Panc1 (cell line): ENCODE results near the gene ARFIP1. TPM values are rescaled to one million over a fixed set of nuclear protein-coding genes. Genes with fewer than 3 reads are reported as not detected.

ENCODE experiments used
- ATAC-seq: fragments of 200-7000 bp; cut with Tn5 transposase; 2 replicates; pipeline ENCODE4 v1.9.1; 2020; ENCODE audit warnings: mild to moderate bottlenecking, moderate library complexity
- BruUV-seq: library from RNA; stranded (reverse); fragments of 400-500 nt; replicated peaks from 2 replicates; lab custom pipeline; 2021; lab: Mats Ljungman, UMichigan
- CTCF ChIA-PET: fragments of 300-600 bp; sonication (Branson Sonifier 250); formaldehyde crosslinking; loops from one replicate; lab custom pipeline; 2022; ENCODE audit warnings: antibody characterized with exemption; lab: Charles Lee
- POLR2A ChIA-PET: fragments of 300-600 bp; sonication (Branson Sonifier 250); formaldehyde crosslinking; loops from one replicate; lab custom pipeline; 2022; ENCODE audit warnings: antibody characterized with exemption; lab: Charles Lee
- DNase-seq: peaks from one replicate; pipeline ENCODE4 v3.0.0-alpha.2; 2010; ENCODE audit warnings: low read depth, low spot score
- H3K27ac ChIP-seq: 2 replicates; pipeline ENCODE4 v1.5.1; 2011; ENCODE audit warnings: mild to moderate bottlenecking, low read length, inconsistent platforms
- H3K27me3 ChIP-seq: fragments of 200-500 bp; sonication (Bioruptor generic); 2 replicates; pipeline ENCODE4 v1.6.0; 2014; ENCODE audit warnings: low read length, inconsistent platforms; ENCODE audit not compliant: control insufficient read depth, insufficient read depth
- H3K36me3 ChIP-seq: fragments of 200-500 bp; sonication (Bioruptor generic); 2 replicates; pipeline ENCODE4 v1.5.1; 2014; ENCODE audit warnings: inconsistent platforms, mild to moderate bottlenecking, low read length, moderate library complexity; ENCODE audit not compliant: control insufficient read depth, insufficient read depth
- H3K4me1 ChIP-seq: 2 replicates; pipeline ENCODE4 v1.5.1; 2011; ENCODE audit warnings: inconsistent platforms, mild to moderate bottlenecking, low read length, moderate library complexity; ENCODE audit not compliant: control insufficient read depth, insufficient read depth
- H3K4me3 ChIP-seq, 2 experiments: 2 replicates each; pipeline ENCODE4 v1.5.1; 2011 to 2012; ENCODE audit warnings: low read depth in 2 of 2, low read length in 2 of 2, mild to moderate bottlenecking in 2 of 2, inconsistent platforms in 1 of 2, moderate library complexity in 1 of 2
- H3K9me3 ChIP-seq: fragments of 200-500 bp; sonication (Bioruptor generic); 2 replicates; pipeline ENCODE4 v1.5.1; 2014; ENCODE audit warnings: low read depth, mild to moderate bottlenecking, inconsistent platforms, low read length, moderate library complexity; ENCODE audit not compliant: control insufficient read depth, insufficient read depth
- CTCF ChIP-seq: fragments of 450-650 bp; IDR thresholded peaks from 2 replicates; pipeline ENCODE4 v1.5.1; 2017; ENCODE audit warnings: mild to moderate bottlenecking
- POLR2AphosphoS5 ChIP-seq: IDR thresholded peaks from 2 replicates; pipeline ENCODE4 v1.6.1; 2012; ENCODE audit warnings: mild to moderate bottlenecking, low read depth, low read length, moderate library complexity
- SIN3A ChIP-seq: IDR thresholded peaks from 2 replicates; pipeline ENCODE4 v1.6.1; 2012; ENCODE audit warnings: low read depth, mild to moderate bottlenecking, low read length, moderate library complexity, borderline replicate concordance; ENCODE audit not compliant: insufficient read depth
- TCF7L2 ChIP-seq: IDR thresholded peaks from 2 replicates; pipeline ENCODE4 v1.6.1; 2011; ENCODE audit warnings: mild to moderate bottlenecking, low read depth, low read length, inconsistent platforms
- in situ Hi-C: cut with HindIII; loops from 2 replicates; pipeline ENCODE4 v1.10.0; 2016; ENCODE audit warnings: low sequenced_read_pairs, low pct_unique_long_range_greater_than_20kb
- intact Hi-C: fragments of 100-400 bp; cut with micrococcal nuclease; formaldehyde crosslinking; loops from one replicate; pipeline ENCODE4 v1.10.0; 2022; ENCODE audit not compliant: unreplicated experiment
- total RNA-seq: library from RNA; stranded (reverse); gene quantifications from one replicate; pipeline ENCODE4 v1.2.1, GENCODE V29; 2021; ENCODE audit not compliant: unreplicated experiment
- TF ChIP-seq, protein P1 (sequence below), 2 experiments: IDR thresholded peaks; 2 replicates each; pipeline ENCODE4 v1.6.1; 2011 to 2012; ENCODE audit warnings: low read depth in 2 of 2, control low read depth in 1 of 2, low read length in 1 of 2, mild to moderate bottlenecking in 1 of 2, moderate library complexity in 1 of 2; ENCODE audit not compliant: insufficient read depth in 1 of 2

Gene ARFIP1
- total RNA-seq, 1 experiment from 2014 or later, result 22.2 TPM

GRCh38 chr4:152936446-152937335, 156.9 kb downstream of the ARFIP1 start:
- peak; percentile 66 for ATAC-seq
- no peaks in the 10 kb centered on the region for H3K4me1 ChIP-seq
- H3K9me3 ChIP-seq, result no peaks in the 10 kb centered on the region
- POLR2A ChIA-PET, result interaction anchor here (0.6 kb wide), 1 partner anchor 130 kb away, joined by 3 read pairs; no protein-coding TSS in a partner anchor
- H3K27me3 ChIP-seq, result peaks cover 5% of the 10 kb centered on the region; the same call in 1 of the 2 replicates
- no peak overlapping the region for H3K27ac ChIP-seq
- no TSS peak for BruUV-seq
- in situ Hi-C loops, result no loop called here
- H3K4me3 ChIP-seq, result peak overlapping the region; percentile 42 to 50
- DNase-seq, result no peak
- TF ChIP-seq CTCF (no peak), SIN3A (no peak), POLR2AphosphoS5 (no peak), TCF7L2 (no peak)
- TF ChIP-seq, protein P1, sequence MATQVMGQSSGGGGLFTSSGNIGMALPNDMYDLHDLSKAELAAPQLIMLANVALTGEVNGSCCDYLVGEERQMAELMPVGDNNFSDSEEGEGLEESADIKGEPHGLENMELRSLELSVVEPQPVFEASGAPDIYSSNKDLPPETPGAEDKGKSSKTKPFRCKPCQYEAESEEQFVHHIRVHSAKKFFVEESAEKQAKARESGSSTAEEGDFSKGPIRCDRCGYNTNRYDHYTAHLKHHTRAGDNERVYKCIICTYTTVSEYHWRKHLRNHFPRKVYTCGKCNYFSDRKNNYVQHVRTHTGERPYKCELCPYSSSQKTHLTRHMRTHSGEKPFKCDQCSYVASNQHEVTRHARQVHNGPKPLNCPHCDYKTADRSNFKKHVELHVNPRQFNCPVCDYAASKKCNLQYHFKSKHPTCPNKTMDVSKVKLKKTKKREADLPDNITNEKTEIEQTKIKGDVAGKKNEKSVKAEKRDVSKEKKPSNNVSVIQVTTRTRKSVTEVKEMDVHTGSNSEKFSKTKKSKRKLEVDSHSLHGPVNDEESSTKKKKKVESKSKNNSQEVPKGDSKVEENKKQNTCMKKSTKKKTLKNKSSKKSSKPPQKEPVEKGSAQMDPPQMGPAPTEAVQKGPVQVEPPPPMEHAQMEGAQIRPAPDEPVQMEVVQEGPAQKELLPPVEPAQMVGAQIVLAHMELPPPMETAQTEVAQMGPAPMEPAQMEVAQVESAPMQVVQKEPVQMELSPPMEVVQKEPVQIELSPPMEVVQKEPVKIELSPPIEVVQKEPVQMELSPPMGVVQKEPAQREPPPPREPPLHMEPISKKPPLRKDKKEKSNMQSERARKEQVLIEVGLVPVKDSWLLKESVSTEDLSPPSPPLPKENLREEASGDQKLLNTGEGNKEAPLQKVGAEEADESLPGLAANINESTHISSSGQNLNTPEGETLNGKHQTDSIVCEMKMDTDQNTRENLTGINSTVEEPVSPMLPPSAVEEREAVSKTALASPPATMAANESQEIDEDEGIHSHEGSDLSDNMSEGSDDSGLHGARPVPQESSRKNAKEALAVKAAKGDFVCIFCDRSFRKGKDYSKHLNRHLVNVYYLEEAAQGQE (IDR thresholded peaks at IDR 0.05; ENCODE audit: insufficient read depth in 1 of 2, low read depth in 2 of 2, low read length in 1 of 2), result no peak
- CTCF ChIA-PET, result interaction anchor here (0.6 to 1.7 kb wide), 2 partner anchors 191 to 683 kb away, joined by 3 to 5 read pairs; no protein-coding TSS in a partner anchor
- no peaks in the 10 kb centered on the region for H3K36me3 ChIP-seq
- intact Hi-C loops, result no loop called here

DNA sequence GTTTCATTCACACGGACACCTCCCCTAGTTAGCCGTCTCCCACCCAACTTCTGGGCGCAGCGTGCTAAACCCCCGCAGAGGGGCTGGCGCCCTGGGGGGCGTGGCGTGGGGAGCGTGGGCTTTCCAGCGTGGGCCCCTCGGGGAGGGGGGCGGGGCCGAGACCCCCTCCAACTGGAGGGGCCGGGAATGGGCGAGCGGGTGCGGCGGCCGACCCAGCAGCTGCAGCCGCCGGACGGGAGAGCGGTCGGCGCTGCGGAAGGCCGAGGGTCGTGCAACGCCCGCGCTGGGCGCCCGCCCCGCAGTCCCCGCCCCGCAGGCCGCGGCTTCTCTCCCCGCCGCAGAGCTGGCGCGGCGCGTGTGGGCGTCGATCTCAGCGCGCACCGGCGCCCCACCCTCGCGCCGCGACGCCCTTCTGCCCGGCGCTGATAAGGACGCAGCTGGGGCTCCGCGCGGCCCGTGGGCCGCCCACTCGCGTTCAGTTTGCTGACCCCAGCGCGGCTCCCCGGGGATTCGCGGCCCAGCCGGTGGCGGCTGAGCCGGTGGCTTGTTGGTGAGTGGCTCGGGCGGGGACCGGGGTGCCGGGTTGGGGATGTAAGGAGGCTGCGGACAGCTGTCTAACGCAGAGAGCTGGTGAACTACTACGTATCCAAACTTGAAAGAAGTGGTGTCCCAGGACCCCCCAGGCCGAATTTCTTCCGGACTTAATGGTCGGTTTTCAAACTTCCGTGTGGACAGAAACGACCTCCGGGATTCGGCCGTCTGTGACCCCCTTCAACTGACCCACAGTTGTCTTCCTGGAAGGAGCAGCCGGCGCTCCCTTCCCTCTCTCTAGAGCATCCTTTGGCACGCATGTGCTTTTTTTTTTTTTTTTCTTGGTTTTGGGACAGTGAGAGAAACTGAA, 157.8 kb downstream of the ARFIP1 start:
- ATAC-seq, result peak; percentile 59
- TF ChIP-seq TCF7L2 (no peak), POLR2AphosphoS5 (no peak), SIN3A (no peak), CTCF (no peak)
- TF ChIP-seq, protein P1 (IDR thresholded peaks at IDR 0.05; ENCODE audit: insufficient read depth in 1 of 2, low read depth in 2 of 2, low read length in 1 of 2), result no peak
- in situ Hi-C loops (no loop called here), intact Hi-C loops (no loop called here)
- no peaks in the 10 kb centered on the region for H3K36me3 ChIP-seq
- ChIA-PET POLR2A (no interaction called here), CTCF (interaction anchor here (0.6 kb wide), 1 partner anchor 683 kb away, joined by 3 read pairs; no protein-coding TSS in a partner anchor)
- no peaks in the 10 kb centered on the region for H3K4me1 ChIP-seq
- BruUV-seq, result no TSS peak
- H3K27me3 ChIP-seq, result peaks cover 5% of the 10 kb centered on the region; the same call in 1 of the 2 replicates
- H3K9me3 ChIP-seq, result no peaks in the 10 kb centered on the region
- DNase-seq, result no peak
- H3K27ac ChIP-seq, result no peak overlapping the region
- peak overlapping the region; percentile 42 to 50 for H3K4me3 ChIP-seq
